Hematopoietic multipotent progenitor cell treated with erythropoietin and hydrocortisone succinate and interleukin-3 and kit ligand, for 6 days (in vitro differentiated cells): ENCODE results near the gene MRE11.
"Not testable (repeated sequence)": the region's sequence is repeated elsewhere in the genome, so short reads cannot be mapped to it uniquely, and the experiment has no call there.

Experiments used
- DNase-seq: peaks from one replicate; pipeline ENCODE4 v3.0.0-alpha.2; 2015

MRE11 gene

DNA sequence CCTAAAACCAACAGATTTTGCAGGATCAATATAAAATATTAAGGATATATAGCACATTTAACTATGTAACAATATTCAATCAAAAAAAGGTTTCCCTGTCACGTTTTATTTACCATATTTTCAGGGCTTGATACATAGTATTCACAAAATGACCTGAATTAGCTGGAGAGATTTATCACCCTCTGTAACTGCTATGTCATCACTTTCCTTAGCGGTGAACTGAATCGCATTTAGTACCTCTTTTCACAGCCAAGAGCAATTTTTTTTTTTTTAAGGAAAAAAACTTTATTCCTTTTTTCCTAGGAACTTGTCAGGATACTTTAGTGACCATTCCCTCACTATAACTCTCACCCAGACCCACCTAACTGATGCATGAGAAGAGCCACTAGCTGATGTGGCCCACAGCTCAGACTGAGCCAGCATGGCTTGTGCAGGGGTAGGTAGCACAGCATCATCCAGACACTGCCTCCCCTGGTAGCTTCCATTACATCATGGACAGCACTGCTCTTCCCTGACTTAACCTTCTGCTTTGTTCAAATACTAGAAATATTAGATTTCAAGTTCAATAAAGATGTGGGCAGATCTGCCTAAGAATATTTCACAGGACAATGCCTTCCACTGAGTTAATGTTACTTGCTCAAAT is 75.4 kb downstream of the MRE11 start:
- no peak for DNase-seq

- DNase-seq: peak; percentile 59
These were observed 76.2 kb downstream of the MRE11 start for GRCh38 chr11:94417386-94417987.

- no peak for DNase-seq
These were observed 88.4 kb downstream of the MRE11 start for GRCh38 chr11:94405062-94405833.

GRCh38 chr11:94402355-94402754 is 91.3 kb downstream of the MRE11 start:
- no peak for DNase-seq

DNA sequence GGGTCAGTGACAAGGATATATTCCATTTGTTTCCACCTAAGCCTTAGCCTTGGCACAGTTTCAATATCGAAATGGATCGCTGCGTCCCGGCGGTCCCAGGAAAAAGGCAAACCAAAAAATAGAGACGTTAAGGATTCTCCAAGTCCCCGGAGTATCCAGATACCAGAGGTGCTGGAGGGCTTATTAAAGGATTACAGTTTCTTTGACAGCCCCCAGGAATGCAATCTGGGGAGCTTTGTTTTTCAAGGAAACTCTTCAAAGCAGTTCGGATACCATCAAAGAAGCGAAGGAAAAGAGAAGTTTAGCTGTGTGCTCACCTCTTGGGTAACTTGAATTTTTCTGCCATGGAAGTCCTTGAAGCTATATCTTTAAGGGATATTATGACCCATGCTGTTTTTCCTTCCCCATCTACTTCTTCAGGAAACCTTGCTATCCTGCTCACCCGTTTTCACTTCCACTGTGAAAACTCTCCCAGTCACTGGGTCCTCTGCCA is 91.8 kb downstream of the MRE11 start:
- DNase-seq: no peak

GRCh38 chr11:94400839-94401772 is 92.5 kb downstream of the MRE11 start, which contains the start of gene GPR83:
TSS of gene GPR83 (minus strand) at chr11:94401419. CDS start at chr11:94401247, 172 bp downstream.
- DNase-seq: peak; percentile 48

- DNase-seq: no peak
These were observed 93.2 kb downstream of the MRE11 start for GRCh38 chr11:94400457-94400838.

GRCh38 chr11:94400050-94400449 is 93.6 kb downstream of the MRE11 start:
- DNase-seq: no peak

DNA sequence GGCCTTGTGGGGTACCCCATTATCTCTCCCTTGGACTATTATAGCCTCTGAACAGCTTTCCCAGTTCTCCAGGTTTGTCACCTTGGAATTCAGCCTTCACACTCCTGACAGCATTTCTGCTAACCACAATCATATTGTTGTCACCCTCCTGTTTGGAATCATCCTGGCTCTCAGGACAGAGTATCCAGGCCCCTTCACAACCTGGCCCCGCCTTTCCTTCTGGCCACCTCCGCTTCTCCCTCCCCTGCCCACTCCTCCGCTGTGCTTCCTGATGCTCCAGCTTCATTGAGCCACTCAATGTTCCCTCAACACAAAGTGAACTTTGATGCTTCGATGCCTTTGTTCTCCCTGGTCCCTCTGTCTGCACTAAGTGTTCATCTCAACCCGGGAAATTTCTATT is 95.5 kb downstream of the MRE11 start:
- no peak for DNase-seq

- no peak for DNase-seq
These were observed 97.4 kb downstream of the MRE11 start for GRCh38 chr11:94396282-94396681.

DNA sequence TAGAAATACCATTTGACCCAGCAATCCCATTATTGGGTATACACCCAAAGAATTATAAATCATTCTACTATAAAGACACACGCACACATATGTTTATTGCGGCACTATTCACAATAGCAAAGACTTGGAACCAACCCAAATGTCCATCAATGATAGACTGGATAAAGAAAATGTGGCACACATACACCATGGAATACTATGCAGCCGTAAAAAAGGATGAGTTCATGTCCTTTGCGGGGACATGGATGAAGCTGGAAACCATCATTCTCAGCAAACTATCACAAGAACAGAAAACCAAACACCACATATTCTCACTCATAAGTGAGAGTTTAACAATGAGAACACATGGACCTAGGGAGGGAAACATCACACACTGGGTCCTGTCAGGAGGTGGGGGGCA is 101.7 kb downstream of the MRE11 start:
- not testable (repeated sequence) for DNase-seq

- DNase-seq: no peak
These were observed 114.0 kb downstream of the MRE11 start for GRCh38 chr11:94379613-94380012.

DNA sequence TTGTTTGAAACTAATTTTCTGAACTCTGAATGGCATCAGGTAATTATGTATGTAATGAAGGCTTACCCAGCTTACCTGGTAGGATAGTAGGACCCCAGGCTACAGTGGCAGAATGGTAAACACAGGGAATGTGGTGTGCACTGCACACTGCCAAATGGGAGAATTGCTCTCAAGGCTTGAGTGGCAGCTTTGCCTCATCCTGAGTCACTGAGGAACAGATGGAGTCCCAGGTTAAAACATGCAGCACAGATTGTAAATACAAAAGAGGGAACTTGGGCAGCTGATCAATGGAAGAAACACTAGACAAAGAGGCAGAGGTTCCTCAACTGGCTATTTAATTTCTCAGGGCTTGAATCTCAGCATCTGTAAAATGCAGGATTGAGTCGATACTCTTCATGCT is 116.8 kb downstream of the MRE11 start:
- no peak for DNase-seq

DNA sequence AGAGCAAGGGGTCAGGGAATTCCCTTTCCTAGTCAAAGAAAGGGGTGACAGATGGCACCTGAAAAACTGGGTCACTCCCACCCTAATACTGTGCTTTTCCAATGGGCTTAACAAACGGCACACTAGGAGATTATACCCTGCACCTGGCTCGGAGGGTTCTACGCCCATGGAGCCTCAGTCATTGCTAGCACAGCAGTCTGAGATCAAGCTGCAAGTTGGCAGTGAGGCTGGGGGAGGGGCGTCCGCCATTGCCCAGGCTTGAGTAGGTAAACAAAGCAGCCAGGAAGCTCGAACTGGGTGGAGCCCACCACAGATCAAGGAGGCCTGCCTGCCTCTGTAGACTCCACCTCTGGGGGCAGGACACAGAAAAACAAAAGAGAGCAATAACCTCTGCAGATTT is 123.1 kb downstream of the MRE11 start:
- not testable (repeated sequence) for DNase-seq
